H9 (cell line): ENCODE measurements around the gene GGT7. TPM values are rescaled to one million over a fixed set of nuclear protein-coding genes. Genes with fewer than 3 reads are reported as not detected.

Experiments
- DNase-seq: peaks from one replicate; pipeline ENCODE4 v3.0.0-alpha.2; 2017
- H2AFZ ChIP-seq: one replicate; pipeline ENCODE4 v1.6.1; 2013; ENCODE audit warnings: mild to moderate bottlenecking, low read length, control low read depth, moderate library complexity
- H2AK5ac ChIP-seq: 2 replicates; pipeline ENCODE4 v1.6.1; 2013; ENCODE audit warnings: low read length, control low read depth, mixed read lengths; ENCODE audit not compliant: insufficient read length
- H2BK120ac ChIP-seq: one replicate; pipeline ENCODE4 v1.6.1; 2013; ENCODE audit warnings: low read depth, mild to moderate bottlenecking, low read length, control low read depth, inconsistent platforms; ENCODE audit not compliant: poor library complexity, severe bottlenecking
- H2BK12ac ChIP-seq: 2 replicates; pipeline ENCODE4 v1.6.1; 2013; ENCODE audit warnings: low read length, control low read depth, mixed read lengths, low read depth; ENCODE audit not compliant: insufficient read length
- H2BK15ac ChIP-seq: 2 replicates; pipeline ENCODE4 v1.6.1; 2013; ENCODE audit warnings: low read depth, low read length, control low read depth
- H2BK20ac ChIP-seq: one replicate; pipeline ENCODE4 v1.6.1; 2013; ENCODE audit warnings: low read depth, mild to moderate bottlenecking, low read length, control low read depth, inconsistent platforms; ENCODE audit not compliant: poor library complexity, severe bottlenecking
- H2BK5ac ChIP-seq: 2 replicates; pipeline ENCODE4 v1.6.1; 2013; ENCODE audit warnings: low read length, control low read depth, mixed read lengths; ENCODE audit not compliant: insufficient read length
- H3K14ac ChIP-seq: 2 replicates; pipeline ENCODE4 v1.6.1; 2013; ENCODE audit warnings: low read length, control low read depth; ENCODE audit not compliant: insufficient read depth
- H3K18ac ChIP-seq: 2 replicates; pipeline ENCODE4 v1.6.1; 2013; ENCODE audit warnings: low read depth, mild to moderate bottlenecking, mixed read lengths, low read length, control low read depth; ENCODE audit not compliant: insufficient read length
- H3K23ac ChIP-seq: 2 replicates; pipeline ENCODE4 v1.6.1; 2013; ENCODE audit warnings: low read length, control low read depth, mixed read lengths, low read depth; ENCODE audit not compliant: insufficient read length
- H3K23me2 ChIP-seq: 2 replicates; pipeline ENCODE4 v1.6.1; 2013; ENCODE audit warnings: low read depth, mild to moderate bottlenecking, mixed read lengths, low read length, control low read depth; ENCODE audit not compliant: insufficient read length, poor library complexity, severe bottlenecking
- H3K27ac ChIP-seq: 2 replicates; pipeline ENCODE4 v1.5.1; 2013; ENCODE audit warnings: low read length, control low read depth, mixed read lengths, low read depth; ENCODE audit not compliant: insufficient read length
- H3K27me3 ChIP-seq: 2 replicates; pipeline ENCODE4 v1.6.1; 2013; ENCODE audit warnings: low read length, control low read depth, inconsistent platforms; ENCODE audit not compliant: insufficient read depth
- H3K4ac ChIP-seq: 2 replicates; pipeline ENCODE4 v1.6.1; 2013; ENCODE audit warnings: low read depth, mild to moderate bottlenecking, control low read depth, inconsistent platforms, low read length, moderate library complexity
- H3K4me1 ChIP-seq: 2 replicates; pipeline ENCODE4 v1.6.1; 2013; ENCODE audit warnings: low read length, control low read depth, inconsistent platforms; ENCODE audit not compliant: insufficient read depth
- H3K4me2 ChIP-seq: 2 replicates; pipeline ENCODE4 v1.6.1; 2013; ENCODE audit warnings: low read length, control low read depth, mixed read lengths; ENCODE audit not compliant: insufficient read length, insufficient read depth
- H3K56ac ChIP-seq: 2 replicates; pipeline ENCODE4 v1.6.1; 2013; ENCODE audit warnings: low read depth, mild to moderate bottlenecking, mixed read lengths, low read length, control low read depth; ENCODE audit not compliant: insufficient read length
- H3K79me1 ChIP-seq: 2 replicates; pipeline ENCODE4 v1.6.1; 2013; ENCODE audit warnings: low read depth, mild to moderate bottlenecking, moderate library complexity, low read length, control low read depth, inconsistent platforms; ENCODE audit not compliant: insufficient read depth, poor library complexity, severe bottlenecking
- H3K79me2 ChIP-seq: 2 replicates; pipeline ENCODE4 v1.6.1; 2013; ENCODE audit warnings: low read length, control low read depth, inconsistent platforms; ENCODE audit not compliant: insufficient read depth
- H3K9ac ChIP-seq: 2 replicates; pipeline ENCODE4 v1.6.1; 2013; ENCODE audit warnings: low read length, control low read depth, mixed read lengths; ENCODE audit not compliant: insufficient read length; ENCODE audit errors: extremely low read depth
- H3K9me3 ChIP-seq: one replicate; pipeline ENCODE4 v1.6.1; 2013; ENCODE audit warnings: low read depth, low read length, inconsistent platforms; ENCODE audit not compliant: control insufficient read depth
- H3T11ph ChIP-seq: one replicate; pipeline ENCODE4 v1.6.1; 2013; ENCODE audit warnings: mild to moderate bottlenecking, low read length, control low read depth, inconsistent platforms
- H4K20me1 ChIP-seq: one replicate; pipeline ENCODE4 v1.6.1; 2013; ENCODE audit not compliant: control insufficient read depth, insufficient read length, insufficient read depth
- H4K5ac ChIP-seq: 2 replicates; pipeline ENCODE4 v1.6.1; 2013; ENCODE audit warnings: low read depth, mild to moderate bottlenecking, mixed read lengths, low read length, control low read depth; ENCODE audit not compliant: insufficient read length
- H4K8ac ChIP-seq: replicated peaks from 2 replicates; pipeline ENCODE4 v1.6.1; 2013; ENCODE audit warnings: low read length, control low read depth, mixed read lengths, low read depth; ENCODE audit not compliant: insufficient read length
- H4K91ac ChIP-seq: 2 replicates; pipeline ENCODE4 v1.6.1; 2013; ENCODE audit warnings: low read depth, mild to moderate bottlenecking, moderate library complexity, mixed read lengths, low read length, control low read depth; ENCODE audit not compliant: insufficient read length
- H3K27ac Mint-ChIP-seq, 3 experiments: 2 replicates in 2 of 3; 3 replicates in 1 of 3; pipeline ENCODE4 v1.8.0; 2020 to 2021; ENCODE audit warnings: mixed read lengths in 3 of 3, mild to moderate bottlenecking in 1 of 3, moderate library complexity in 1 of 3
- H3K27me3 Mint-ChIP-seq: 2 replicates; pipeline ENCODE4 v1.8.0; 2021; ENCODE audit warnings: low read depth, mild to moderate bottlenecking, moderate library complexity, mixed read lengths
- H3K36me3 Mint-ChIP-seq, 3 experiments: 2 replicates in 2 of 3; 3 replicates in 1 of 3; pipeline ENCODE4 v1.8.0; 2020 to 2021; ENCODE audit warnings: low read depth in 3 of 3, mixed read lengths in 3 of 3; ENCODE audit not compliant: insufficient read depth in 1 of 3
- H3K4me1 Mint-ChIP-seq, 2 experiments: 2 replicates each; pipeline ENCODE4 v1.8.0; 2020; ENCODE audit warnings: mixed read lengths in 2 of 2
- H3K4me3 Mint-ChIP-seq, 2 experiments: 2 replicates in 1 of 2; 3 replicates in 1 of 2; pipeline ENCODE4 v1.8.0; 2020 to 2021; ENCODE audit warnings: mild to moderate bottlenecking in 2 of 2, mixed read lengths in 2 of 2, moderate library complexity in 1 of 2
- H3K9me3 Mint-ChIP-seq, 2 experiments: 2 replicates in 1 of 2; 3 replicates in 1 of 2; pipeline ENCODE4 v1.8.0; 2020; ENCODE audit warnings: mild to moderate bottlenecking in 2 of 2, mixed read lengths in 2 of 2, moderate library complexity in 1 of 2
- CTCF ChIP-seq: fragments of 200-600 bp; sonication (generic); conservative IDR thresholded peaks from 3 replicates; pipeline ENCODE4 v1.8.0; 2021; ENCODE audit warnings: antibody characterized with exemption, mild to moderate bottlenecking
- WGBS: extraction: QIAGEN DNeasy Blood & Tissue Kit; methylation state at CpG from one replicate; pipeline ENCODE4 v1.1.7; 2013; ENCODE audit warnings: missing lambda C conversion rate, low lambda C conversion rate, mixed read lengths; ENCODE audit not compliant: insufficient read length; ENCODE audit errors: extremely low coverage; 5-methylcytosine and 5-hydroxymethylcytosine counted together
- long read RNA-seq: library from polyadenylated mRNA; unstranded; transcript quantifications from one replicate; pipeline ENCODE4 v2.0.0, GENCODE V29; 2020
- total RNA-seq: library from RNA; stranded (reverse); gene quantifications from 2 replicates; pipeline ENCODE4 v1.2.1, GENCODE V29; 2021

The GGT7 gene
- total RNA-seq, result 38.6 and 40.9 TPM in 2 replicates
- long read RNA-seq, transcript GGT7-201 (15 exons, 2,642 nt), result major isoform, 79 of 225 reads
- long read RNA-seq, partial matches to known transcripts, result 74 of 225 reads
- long read RNA-seq, other reads (novel, unspliced or antisense), result 72 of 225 reads

- Mint-ChIP-seq H3K9me3 (no peaks in the 10 kb centered on the region), H3K4me1 (peaks cover 39 to 41% of the 10 kb centered on the region in 2 experiments), H3K27me3 (peaks cover 33% of the 10 kb centered on the region), H3K36me3 (peaks cover 0 to 9% (median 0%) of the 10 kb centered on the region in 3 experiments; a peak in 5 of 7 replicates), H3K4me3 (peak within 1 kb of the TSS; percentile 92 to 95), H3K27ac (peak within 1 kb of the TSS in 2 of 3 experiments; percentile 1 to 87; a peak in 2 of 7 replicates)
- H3K27me3 ChIP-seq, result no peaks in the 10 kb centered on the region; the same call in 1 of the 2 replicates
- peaks cover 6% of the 10 kb centered on the region; the same call in 1 of the 2 replicates for H3K4me1 ChIP-seq
- H3K56ac ChIP-seq, result no peak within 1 kb of the TSS
- peak within 1 kb of the TSS; percentile 65 for H2AFZ ChIP-seq
- no peaks in the 10 kb centered on the region for H4K20me1 ChIP-seq
- peak within 1 kb of the TSS; percentile 57 for H3K9ac ChIP-seq
- no peak within 1 kb of the TSS for H2BK20ac ChIP-seq
- H4K8ac ChIP-seq, result no peak within 1 kb of the TSS
- DNase-seq, result peak; percentile 93
- no peaks in the 10 kb centered on the region for H3K79me1 ChIP-seq
- H2BK12ac ChIP-seq, result no peak within 1 kb of the TSS
- H4K5ac ChIP-seq, result no peak within 1 kb of the TSS
- no peak within 1 kb of the TSS for H2BK5ac ChIP-seq
- H3K18ac ChIP-seq, result no peak within 1 kb of the TSS
- H3K23ac ChIP-seq, result no peak within 1 kb of the TSS
- peak; percentile 90 for TF ChIP-seq CTCF
- H2BK15ac ChIP-seq, result no peak within 1 kb of the TSS
- H2AK5ac ChIP-seq, result no peak within 1 kb of the TSS
- H3K4me2 ChIP-seq, result peak within 1 kb of the TSS; percentile 93
- WGBS, result no CpG with 5 or more reads among the region's 52 CpGs
- no peak within 1 kb of the TSS for H2BK120ac ChIP-seq
- H3K27ac ChIP-seq, result no peak within 1 kb of the TSS
- H4K91ac ChIP-seq, result no peak within 1 kb of the TSS
- no peaks in the 10 kb centered on the region for H3K79me2 ChIP-seq
- no peaks in the 10 kb centered on the region for H3K9me3 ChIP-seq
- H3K14ac ChIP-seq, result no peak within 1 kb of the TSS; the same call in 1 of the 2 replicates
- H3K23me2 ChIP-seq, result peaks cover 18% of the 10 kb centered on the region
- H3K4ac ChIP-seq, result no peak within 1 kb of the TSS
- no peak within 1 kb of the TSS for H3T11ph ChIP-seq
Measured at GRCh38 chr20:34872622-34873224, at the start of gene GGT7. Gene GGT7 (minus strand): TSS chr20:34872856. CDS start chr20:34872815, 41 bp downstream.
